T-helper 1 cell treated with Interleukin-12 subunit alpha and Interleukin-12 subunit beta and Interleukin-4 antibody, amounts not matched to agents 30 ng/mL and 1 ng/mL, for 36 hours (primary cell): ENCODE results near the gene C6orf52. TPM values are rescaled to one million over a fixed set of nuclear protein-coding genes. Genes with fewer than 3 reads are reported as not detected.
"Not testable (repeated sequence)": the region's sequence is repeated elsewhere in the genome, so short reads cannot be mapped to it uniquely, and the experiment has no call there.

Source experiments
- intact Hi-C: fragments of 100-400 bp; cut with micrococcal nuclease; formaldehyde crosslinking; loops from one replicate; pipeline ENCODE4 v1.15.1; 2024
- total RNA-seq: library from RNA; stranded (reverse); gene quantifications from 2 replicates; pipeline ENCODE4 v1.2.3, GENCODE V29; 2022

Gene C6orf52
- total RNA-seq, 1 donor from 2014 or later, result 2.0 TPM

- intact Hi-C loops, result no loop called here
Measured at GRCh38 chr6:10713962-10714361, 19.5 kb upstream of the C6orf52 start.

- intact Hi-C loops, result no loop called here
Measured at GRCh38 chr6:10696655-10697054, 2.2 kb upstream of the C6orf52 start.

- intact Hi-C loops, result loop anchor here (1.0 to 2.0 kb wide), 2 partner anchors 28 to 112 kb away; partner anchors contain the start of gene TMEM14C
Measured at GRCh38 chr6:10695086-10695657, 756 bp upstream of the C6orf52 start.

- intact Hi-C loops, result no loop called here
Measured at GRCh38 chr6:10692965-10693538, 1.4 kb downstream of the C6orf52 start.

GRCh38 chr6:10690651-10691445 is 3.6 kb downstream of the C6orf52 start:
- intact Hi-C loops, result no loop called here

- intact Hi-C loops, result no loop called here
Measured at GRCh38 chr6:10687582-10687981, 6.8 kb downstream of the C6orf52 start.

GRCh38 chr6:10686901-10687300 is 7.5 kb downstream of the C6orf52 start:
- intact Hi-C loops, result no loop called here

- intact Hi-C loops, result loop anchor here (2.0 kb wide), 1 partner anchor 31 kb away; no protein-coding TSS in a partner anchor
Measured at GRCh38 chr6:10685092-10685915, 9.1 kb downstream of the C6orf52 start.

GRCh38 chr6:10684618-10685017 is 9.8 kb downstream of the C6orf52 start:
- intact Hi-C loops, result loop anchor here (2.0 kb wide), 1 partner anchor 30 kb away; no protein-coding TSS in a partner anchor

- intact Hi-C loops, result loop anchor here (1.0 kb wide), 1 partner anchor 12 kb away; the partner anchor contains the start of genes C6orf52 and PAK1IP1
Measured at GRCh38 chr6:10682355-10682988, 11.9 kb downstream of the C6orf52 start.

- intact Hi-C loops, result loop anchor here (1.0 kb wide), 1 partner anchor 13 kb away; the partner anchor contains the start of genes C6orf52 and PAK1IP1
Measured at GRCh38 chr6:10681795-10682194, 12.6 kb downstream of the C6orf52 start.

- intact Hi-C loops, result no loop called here
Measured at GRCh38 chr6:10678456-10678855, 16.0 kb downstream of the C6orf52 start.

GRCh38 chr6:10676403-10676802 is 18.0 kb downstream of the C6orf52 start:
- intact Hi-C loops, result no loop called here

- intact Hi-C loops, result no loop called here
Measured at GRCh38 chr6:10668126-10668917, 26.1 kb downstream of the C6orf52 start.

- intact Hi-C loops, result not testable (repeated sequence)
Measured at GRCh38 chr6:10665595-10665994, 28.8 kb downstream of the C6orf52 start.

- intact Hi-C loops, result no loop called here
Measured at GRCh38 chr6:10662742-10663141, 31.7 kb downstream of the C6orf52 start.

- intact Hi-C loops, result no loop called here
Measured at GRCh38 chr6:10662207-10662606, 32.2 kb downstream of the C6orf52 start.

GRCh38 chr6:10660431-10661191 is 33.8 kb downstream of the C6orf52 start:
- intact Hi-C loops, result not testable (repeated sequence)

GRCh38 chr6:10659699-10660348 is 34.6 kb downstream of the C6orf52 start:
- intact Hi-C loops, result no loop called here
